CD4-positive, alpha-beta T cell treated with Interleukin-1 beta for 1 hour (primary cell): ENCODE measurements around the gene BORCS5.
"Not testable (repeated sequence)": the region's sequence is repeated elsewhere in the genome, so short reads cannot be mapped to it uniquely, and the experiment has no call there.

ENCODE experiments used
- DNase-seq, 2 donors: peaks; one replicate each; pipeline ENCODE4 v3.0.0-alpha.2; 2020 to 2022

The BORCS5 gene

GRCh38 chr12:12466157-12466556 lies 109.3 kb downstream of the BORCS5 start:
- peak; percentile 86 to 89 for DNase-seq

- peak; percentile 52 to 56 for DNase-seq
These were observed 110.4 kb downstream of the BORCS5 start for GRCh38 chr12:12467264-12467663.

GRCh38 chr12:12467688-12468261 lies 110.9 kb downstream of the BORCS5 start:
- peak; percentile 68 to 74 for DNase-seq

GRCh38 chr12:12468575-12468974 lies 111.7 kb downstream of the BORCS5 start:
- DNase-seq = no peak

- no peak for DNase-seq
These were observed 112.5 kb downstream of the BORCS5 start for GRCh38 chr12:12469386-12469785.

GRCh38 chr12:12470751-12471306 lies 114.0 kb downstream of the BORCS5 start:
- DNase-seq = no peak

- DNase-seq = not testable (repeated sequence)
These were observed 115.4 kb downstream of the BORCS5 start for GRCh38 chr12:12471982-12472961.

- DNase-seq = no peak
These were observed 116.3 kb downstream of the BORCS5 start for GRCh38 chr12:12473223-12473622.

- DNase-seq = peak in 1 of 2 donors; percentile 19
These were observed 117.6 kb downstream of the BORCS5 start for GRCh38 chr12:12474471-12474928.

- peak; percentile 62 to 86 for DNase-seq
These were observed 118.3 kb downstream of the BORCS5 start for GRCh38 chr12:12474931-12475795.

GRCh38 chr12:12476857-12477531 lies 120.1 kb downstream of the BORCS5 start:
- no peak for DNase-seq

GRCh38 chr12:12477532-12477890 lies 120.6 kb downstream of the BORCS5 start:
- DNase-seq = no peak

- no peak for DNase-seq
These were observed 123.2 kb downstream of the BORCS5 start for GRCh38 chr12:12480074-12480473.

- peak; percentile 23 to 56 for DNase-seq
These were observed 124.8 kb downstream of the BORCS5 start for GRCh38 chr12:12481631-12482030.

- DNase-seq = peak; percentile 58 to 80
These were observed 125.4 kb downstream of the BORCS5 start for GRCh38 chr12:12482150-12482761.

- peak in 1 of 2 donors; percentile 38 for DNase-seq
These were observed 126.1 kb downstream of the BORCS5 start for GRCh38 chr12:12482959-12483358.

- DNase-seq = peak in 1 of 2 donors; percentile 36
These were observed 126.6 kb downstream of the BORCS5 start for GRCh38 chr12:12483438-12483837.

GRCh38 chr12:12486661-12487240 lies 129.9 kb downstream of the BORCS5 start:
- no peak for DNase-seq

GRCh38 chr12:12487490-12487889 lies 130.6 kb downstream of the BORCS5 start:
- DNase-seq = no peak

- DNase-seq = no peak
These were observed 131.4 kb downstream of the BORCS5 start for GRCh38 chr12:12488296-12488695.
